ENCODE data around the gene FADS3.

Gene FADS3

DNA sequence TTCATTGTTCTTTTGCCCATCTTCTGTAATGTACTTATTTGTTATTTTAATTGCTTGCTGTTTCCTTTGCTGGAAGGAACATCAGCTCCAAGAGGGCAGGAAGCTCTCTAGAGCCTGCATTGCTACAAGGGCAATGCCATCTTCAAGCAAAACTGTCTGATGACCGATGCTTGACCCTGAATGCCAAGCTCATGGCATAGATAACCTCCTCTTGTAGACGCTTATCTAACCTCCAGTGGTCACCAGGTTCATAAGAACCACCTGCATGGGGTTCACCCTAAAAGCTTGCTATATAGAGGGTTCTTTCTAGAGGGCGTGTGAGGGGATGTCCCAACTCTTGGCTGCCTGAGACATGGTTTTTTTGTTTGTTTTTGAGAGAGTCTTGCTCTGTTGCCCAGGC is 16.5 kb downstream of the FADS3 start:
- DNase-seq, result no peak

DNA sequence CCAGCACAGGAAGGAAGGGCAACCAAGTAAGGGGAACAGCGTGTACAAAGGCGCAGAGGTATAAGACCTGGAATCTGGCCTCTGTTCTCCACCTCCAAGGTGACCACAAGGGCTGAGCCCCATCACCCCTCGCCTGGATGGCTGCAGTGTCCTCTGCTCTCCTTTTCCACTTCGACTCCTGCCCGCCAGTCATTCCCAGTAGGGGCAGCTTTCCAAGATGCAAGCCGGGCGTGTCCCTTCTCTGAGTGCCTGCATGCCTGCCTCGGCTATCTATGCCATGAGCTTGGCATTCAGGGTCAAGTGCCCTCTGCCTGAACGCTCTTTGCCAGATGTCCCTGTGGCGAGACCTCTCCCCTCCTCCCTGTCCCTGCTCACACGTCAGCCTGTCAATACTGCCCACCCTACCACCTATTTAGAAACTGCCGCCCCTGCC is 17.0 kb downstream of the FADS3 start:
- no peak for DNase-seq

DNA sequence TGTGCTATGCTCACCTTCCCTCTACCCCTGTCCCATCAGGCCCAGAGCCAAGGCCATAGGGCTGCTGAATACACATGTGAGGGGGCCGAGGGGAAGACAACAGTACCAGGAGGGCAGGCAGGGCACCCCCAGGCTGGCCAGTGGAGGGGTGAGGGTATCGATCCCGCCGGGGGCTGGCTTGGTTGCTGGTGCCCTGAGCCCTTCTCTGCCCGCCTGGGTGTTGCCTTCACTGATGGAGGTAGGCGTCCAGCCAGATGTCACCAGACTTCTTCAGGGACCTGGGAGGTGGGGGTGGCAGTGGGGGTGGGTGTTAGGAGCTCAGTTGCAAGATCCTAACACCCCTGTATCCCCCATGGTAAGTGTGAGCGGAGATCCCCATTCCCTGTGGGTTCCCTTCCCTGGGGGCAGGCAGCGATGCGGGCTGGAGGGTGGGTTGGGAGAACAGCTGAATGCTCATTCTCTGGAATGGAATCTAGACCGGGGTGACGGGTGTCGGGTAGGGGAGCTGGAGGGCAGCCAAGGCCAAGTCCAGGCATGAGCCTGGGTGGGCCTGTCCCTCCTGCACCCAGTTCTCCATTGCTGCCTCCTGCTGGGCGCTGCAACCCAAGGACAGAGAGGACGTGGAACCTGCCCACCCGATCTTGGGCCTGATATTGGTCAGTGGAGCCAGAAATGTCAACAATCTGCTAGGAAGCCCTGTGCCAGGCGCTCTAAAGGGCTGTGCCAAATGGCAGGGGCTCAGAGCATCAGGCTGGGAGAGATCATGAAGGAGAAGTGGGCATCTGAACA is 17.6 kb downstream of the FADS3 start:
- DNase-seq, result no peak

DNA sequence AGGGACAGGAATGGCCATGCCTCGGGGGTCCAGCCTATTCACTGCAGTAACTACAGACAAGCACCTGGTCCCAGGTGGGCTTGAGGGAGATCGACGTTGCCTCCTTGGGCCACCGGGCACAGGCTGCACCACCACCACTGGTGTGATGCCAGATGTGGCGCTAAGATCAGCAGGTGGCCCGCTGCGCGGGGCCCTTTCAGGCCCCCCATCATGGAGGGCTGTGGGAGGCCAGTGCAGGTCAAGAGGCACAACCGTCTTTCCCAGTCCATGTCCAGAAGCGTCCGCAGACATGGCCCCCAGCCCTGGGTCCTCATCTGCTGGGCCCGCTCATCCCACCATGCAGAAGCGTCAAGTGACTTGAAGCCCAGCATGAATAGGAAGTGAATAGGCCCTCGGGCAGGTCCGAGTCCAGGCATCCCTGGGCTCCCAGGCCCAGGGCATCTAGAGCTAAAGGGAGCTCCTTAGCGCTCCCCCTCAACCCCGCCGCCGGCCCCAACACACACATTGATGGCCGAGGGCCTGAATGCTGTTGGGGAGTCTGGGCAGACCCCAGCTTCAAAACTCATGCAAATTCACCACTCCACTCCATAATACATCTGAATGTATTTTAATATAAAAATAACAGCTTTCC is 18.3 kb downstream of the FADS3 start:
- DNase-seq, result no peak

DNA sequence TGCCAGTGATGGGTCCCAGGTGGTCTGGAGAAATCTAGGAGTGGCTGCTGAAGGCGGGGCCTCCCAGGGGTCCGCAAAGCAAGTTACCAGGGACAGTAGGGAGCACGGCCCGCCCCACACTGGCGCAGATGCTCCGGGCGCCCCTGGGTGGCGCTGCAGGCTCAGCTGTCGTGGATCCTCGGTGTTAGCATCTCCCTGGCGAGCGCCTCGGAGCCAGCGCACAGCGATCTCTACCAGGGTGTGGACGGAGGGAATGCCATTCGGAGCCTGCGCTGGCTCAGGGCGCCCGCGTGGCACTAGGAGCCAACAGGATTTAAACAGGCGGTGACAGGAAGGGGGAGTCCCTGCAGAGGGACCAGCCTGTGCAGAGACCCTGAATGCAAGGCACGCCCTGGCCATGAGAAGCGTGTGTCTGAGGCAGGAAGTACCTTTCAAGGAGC is 20.2 kb downstream of the FADS3 start:
- peak; percentile 66 for DNase-seq

DNA sequence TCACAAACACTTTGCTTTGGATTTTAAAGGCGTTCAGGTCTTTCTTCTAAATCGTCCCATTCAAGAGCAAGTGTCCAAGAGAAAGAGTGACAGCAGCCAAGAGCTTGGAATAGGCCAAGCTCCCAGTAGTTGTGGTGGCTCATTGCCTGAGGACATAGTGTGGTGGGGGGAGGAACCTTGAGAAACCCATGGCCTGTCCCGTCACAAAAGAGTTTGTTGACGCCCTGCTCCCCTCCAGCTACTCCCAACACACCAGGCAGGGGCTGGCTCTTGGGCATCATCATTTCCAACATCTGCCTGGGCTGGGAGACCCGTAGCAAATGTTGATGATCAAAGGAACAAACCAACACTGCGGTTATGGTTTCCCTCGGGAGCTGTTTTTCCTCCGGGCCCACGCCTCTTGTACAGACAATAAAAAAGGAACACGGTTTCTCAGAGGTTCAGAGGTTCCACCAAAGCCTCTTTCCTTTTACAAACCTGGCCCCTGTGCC is 20.8 kb downstream of the FADS3 start:
- no peak for DNase-seq

DNA sequence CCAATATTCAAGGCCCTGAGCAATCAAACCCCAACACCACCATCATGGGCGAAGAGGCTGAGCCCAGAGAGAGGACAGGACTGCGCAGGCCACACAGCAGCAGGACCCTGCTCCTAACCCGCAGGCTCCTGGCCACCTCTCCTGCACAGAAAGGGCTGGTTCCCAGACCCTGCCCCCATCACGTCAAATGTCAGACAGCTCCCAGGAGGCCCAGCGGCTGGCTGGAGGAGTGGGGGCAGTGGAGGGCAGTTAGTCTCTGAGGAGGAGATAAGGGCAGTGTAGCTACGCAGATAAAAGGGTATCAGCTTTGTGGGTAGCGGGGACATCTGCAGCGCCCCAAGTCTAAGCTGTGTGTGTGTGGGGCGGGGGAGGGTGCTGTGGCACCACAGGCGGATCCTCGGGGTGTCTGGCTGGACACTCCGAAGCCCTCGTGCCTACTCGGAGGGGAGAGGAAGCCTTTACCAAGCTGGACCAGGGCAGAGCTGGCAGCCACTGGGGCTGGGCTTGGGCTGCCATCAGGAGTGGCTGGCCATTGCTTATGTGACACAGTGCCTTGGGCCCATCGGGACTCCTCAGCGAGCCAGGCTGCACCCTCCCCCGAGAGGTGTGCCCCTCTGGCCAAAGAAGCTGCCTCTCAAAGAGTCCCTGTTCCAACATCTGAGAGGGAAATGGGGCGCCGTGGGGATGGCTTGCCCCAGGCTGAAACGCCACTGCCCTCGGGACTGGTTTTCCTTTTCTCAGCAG is 21.5 kb downstream of the FADS3 start:
- DNase-seq, result no peak

DNA sequence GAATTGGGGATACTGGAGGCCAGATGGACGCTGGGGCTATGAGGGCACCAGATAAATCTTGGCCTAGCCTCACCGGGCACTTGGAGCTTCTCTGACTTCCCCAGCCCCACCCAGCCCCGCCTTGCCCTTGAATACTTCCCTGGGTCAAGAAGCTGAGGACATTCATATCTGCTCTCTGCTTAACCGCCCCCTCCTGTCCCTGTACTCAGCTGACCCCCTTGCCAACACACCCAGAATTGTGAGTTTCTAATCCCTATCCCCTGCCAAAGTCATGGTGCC is 22.0 kb downstream of the FADS3 start:
- DNase-seq, result no peak

DNA sequence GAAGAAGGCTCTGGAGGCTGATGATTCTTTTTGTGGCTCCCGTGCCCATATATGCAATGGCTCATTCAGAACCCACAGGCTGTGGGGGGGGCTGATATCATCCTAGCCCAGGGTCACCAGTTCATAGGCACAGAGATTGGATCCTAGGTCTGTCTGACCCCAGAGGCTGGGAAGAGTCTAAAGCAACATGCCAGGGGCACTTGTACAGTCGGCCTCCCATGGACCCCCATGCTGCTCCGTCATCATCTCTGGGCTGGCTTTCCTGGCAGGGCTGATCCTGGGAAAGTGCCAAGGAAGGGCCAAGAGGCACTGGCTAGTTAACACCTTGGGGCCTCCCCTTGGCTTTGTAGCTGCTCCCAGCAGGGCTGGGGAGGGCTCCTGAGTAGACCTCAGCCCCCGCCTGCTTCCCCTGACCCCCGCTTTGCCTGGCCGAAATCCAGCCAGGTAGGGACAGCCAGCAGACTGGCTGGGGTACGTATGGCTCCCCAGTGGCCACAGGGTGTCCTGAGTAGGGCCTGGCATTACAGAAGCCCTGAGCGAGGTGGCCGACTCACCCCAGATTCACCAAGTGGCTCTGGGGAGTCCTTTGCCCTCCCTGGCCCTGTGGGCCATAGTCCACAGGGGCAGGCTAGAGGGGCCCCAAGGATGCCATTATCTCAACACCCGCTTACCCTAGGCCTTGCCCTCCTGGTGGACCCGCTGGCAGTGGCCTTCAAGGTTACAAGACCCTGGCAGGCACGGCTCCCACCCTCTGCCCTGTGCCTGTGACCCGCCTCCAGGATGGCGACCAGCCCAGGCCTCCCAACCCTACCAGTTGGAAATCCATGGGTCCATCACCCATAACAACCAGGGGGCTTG is 22.5 kb downstream of the FADS3 start:
- DNase-seq, result no peak

DNA sequence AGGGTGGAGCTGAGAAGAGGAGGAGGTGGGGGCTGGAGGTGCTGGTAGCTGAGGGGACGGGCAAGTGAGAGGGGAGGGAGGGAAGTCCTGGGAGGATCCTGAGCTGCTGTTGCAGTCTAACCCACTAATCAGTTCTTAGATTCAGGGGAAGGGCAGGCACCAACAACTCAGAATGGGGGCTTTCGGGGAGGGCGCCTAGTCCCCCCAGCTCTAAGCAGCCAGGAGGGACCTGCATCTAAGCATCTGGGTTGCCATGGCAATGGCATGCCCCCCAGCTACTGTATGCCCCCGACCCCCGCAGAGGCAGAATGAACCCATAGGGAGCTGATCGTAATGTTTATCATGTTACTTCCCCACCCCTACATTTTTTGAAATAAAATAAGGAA is 24.4 kb downstream of the FADS3 start:
- no peak for DNase-seq

DNA sequence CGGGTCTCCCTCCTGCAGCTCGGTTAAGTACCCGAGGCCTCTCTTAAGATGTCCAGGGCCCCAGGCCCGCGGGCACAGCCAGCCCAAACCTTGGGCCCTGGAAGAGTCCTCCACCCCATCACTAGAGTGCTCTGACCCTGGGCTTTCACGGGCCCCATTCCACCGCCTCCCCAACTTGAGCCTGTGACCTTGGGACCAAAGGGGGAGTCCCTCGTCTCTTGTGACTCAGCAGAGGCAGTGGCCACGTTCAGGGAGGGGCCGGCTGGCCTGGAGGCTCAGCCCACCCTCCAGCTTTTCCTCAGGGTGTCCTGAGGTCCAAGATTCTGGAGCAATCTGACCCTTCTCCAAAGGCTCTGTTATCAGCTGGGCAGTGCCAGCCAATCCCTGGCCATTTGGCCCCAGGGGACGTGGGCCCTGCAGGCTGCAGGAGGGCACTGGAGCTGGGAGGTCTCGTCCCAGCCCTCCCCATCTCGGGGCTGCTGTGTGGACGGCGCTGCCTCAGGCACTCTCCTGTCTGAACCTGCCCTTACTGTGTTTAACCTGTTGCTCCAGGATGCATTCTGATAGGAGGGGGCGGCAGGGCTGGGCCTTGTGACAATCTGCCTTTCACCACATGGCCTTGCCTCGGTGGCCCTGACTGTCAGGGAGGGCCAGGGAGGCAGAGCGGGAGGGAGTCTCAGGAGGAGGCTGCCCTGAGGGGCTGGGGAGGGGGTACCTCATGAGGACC is 25.0 kb downstream of the FADS3 start:
- no peak for DNase-seq

DNA sequence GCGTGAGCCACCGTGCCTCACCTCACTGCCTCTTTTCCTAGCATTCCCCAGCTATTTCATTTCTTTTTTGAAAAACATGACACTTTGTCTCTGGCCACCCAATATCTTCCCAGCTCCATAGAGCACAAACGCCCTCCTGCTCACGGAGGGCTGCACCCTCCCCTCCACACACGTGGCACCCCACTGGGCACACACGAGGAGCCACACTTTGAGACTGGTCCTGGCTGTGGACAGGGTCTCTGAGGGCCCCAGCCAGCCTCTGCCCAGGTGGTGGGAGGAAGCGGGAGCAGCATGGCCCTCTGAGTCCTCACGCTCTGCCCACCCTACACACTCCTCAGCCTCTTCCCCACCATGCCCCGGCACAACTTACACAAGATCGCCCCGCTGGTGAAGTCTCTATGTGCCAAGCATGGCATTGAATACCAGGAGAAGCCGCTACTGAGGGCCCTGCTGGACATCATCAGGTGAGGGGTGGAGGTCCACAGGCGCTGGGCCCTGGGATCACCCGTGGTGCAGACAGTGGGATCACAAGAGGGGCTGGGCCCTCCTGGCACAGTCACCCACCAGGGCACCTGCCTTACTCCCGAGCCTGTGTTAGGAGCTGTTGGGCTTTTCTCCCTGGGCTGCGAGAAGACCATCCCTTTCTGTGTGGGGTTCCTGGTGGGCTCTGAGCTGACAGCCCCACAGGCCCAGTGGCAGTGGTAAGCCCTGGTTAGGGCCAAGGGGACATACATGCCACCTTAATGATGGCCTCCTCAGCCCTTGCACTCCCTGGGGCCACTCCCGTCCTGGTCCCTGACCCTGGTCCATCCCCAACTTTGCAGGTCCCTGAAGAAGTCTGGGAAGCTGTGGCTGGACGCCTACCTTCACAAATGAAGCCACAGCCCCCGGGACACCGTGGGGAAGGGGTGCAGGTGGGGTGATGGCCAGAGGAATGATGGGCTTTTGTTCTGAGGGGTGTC is 26.2 kb downstream of the FADS3 start:
- DNase-seq, result no peak

DNA sequence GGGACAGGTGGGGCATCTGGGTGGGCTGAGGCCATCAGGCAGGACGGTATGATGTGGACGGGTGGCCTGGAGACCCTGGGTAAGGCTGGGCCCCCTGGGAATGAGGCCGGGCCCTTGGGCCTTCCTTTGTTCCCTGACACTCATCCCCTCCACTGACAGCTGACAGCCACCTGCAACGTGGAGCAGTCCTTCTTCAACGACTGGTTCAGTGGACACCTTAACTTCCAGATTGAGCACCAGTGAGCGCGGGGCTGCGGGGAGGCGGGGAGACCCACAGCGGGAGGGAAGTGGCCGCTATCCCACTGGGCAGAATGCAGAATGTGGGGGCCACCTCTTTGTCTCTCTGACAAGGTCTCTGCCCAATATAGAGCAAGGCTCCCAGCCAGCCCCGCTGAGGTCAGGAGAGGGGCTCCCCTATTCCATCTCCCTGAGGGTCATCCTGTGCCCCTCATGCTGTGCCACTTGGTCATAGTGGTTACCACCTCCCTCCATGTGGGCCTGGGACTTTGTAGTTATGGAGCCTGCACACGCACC is 27.7 kb downstream of the FADS3 start:
- DNase-seq, result no peak

DNA sequence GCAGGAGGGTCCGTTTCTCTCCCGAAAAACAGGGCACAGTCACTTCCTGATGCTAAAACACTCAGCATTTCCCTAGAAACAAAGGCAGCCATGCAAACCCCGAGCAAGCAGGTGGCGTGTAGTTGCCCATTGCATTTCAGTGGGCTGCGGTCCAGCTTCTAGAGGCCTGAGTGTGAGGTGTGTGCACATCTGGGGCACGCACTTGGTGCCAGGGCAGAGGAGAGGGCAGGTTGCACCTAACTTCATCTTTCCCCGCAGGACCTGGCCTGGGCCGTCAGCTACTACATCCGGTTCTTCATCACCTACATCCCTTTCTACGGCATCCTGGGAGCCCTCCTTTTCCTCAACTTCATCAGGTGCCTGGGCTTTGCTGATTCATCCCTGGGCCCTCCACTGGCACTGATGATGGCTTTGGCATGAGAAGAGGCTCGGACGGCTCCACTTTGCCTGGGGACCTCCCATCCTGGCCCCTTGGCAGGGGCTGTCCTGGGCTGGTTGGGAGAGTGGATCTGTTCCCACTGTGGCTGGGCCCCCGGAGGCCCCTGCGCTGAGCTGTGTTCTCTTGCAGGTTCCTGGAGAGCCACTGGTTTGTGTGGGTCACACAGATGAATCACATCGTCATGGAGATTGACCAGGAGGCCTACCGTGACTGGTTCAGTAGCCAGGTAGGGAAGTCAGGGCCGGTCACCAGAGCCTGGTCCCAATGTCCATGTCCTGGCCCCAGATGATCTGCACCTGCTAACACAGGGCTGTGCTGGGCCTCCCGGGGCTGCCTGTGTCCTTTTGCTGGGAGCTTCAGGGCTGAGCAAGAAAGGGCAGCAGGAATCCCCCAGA is 28.4 kb downstream of the FADS3 start:
- no peak for DNase-seq

DNA sequence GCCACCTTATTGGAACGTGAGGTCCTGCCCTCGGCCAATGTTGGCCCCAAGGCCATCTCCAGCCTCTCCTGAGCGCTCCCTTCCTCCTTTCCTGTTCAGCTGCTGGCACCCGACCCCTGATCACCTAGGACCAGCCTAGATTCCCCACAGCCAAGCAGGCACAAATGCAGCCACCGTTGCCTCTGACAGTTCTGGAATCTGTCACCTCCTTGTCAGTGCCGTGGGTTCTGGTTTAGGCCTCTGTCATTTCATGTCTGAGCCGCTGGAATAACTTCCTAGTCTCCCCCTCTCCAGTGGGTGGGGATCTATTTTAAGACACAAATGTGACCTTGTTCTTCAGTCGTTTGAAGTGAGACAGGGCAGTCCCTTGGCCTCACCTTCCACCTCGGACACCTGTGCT is 29.7 kb downstream of the FADS3 start:
- DNase-seq, result no peak

DNA sequence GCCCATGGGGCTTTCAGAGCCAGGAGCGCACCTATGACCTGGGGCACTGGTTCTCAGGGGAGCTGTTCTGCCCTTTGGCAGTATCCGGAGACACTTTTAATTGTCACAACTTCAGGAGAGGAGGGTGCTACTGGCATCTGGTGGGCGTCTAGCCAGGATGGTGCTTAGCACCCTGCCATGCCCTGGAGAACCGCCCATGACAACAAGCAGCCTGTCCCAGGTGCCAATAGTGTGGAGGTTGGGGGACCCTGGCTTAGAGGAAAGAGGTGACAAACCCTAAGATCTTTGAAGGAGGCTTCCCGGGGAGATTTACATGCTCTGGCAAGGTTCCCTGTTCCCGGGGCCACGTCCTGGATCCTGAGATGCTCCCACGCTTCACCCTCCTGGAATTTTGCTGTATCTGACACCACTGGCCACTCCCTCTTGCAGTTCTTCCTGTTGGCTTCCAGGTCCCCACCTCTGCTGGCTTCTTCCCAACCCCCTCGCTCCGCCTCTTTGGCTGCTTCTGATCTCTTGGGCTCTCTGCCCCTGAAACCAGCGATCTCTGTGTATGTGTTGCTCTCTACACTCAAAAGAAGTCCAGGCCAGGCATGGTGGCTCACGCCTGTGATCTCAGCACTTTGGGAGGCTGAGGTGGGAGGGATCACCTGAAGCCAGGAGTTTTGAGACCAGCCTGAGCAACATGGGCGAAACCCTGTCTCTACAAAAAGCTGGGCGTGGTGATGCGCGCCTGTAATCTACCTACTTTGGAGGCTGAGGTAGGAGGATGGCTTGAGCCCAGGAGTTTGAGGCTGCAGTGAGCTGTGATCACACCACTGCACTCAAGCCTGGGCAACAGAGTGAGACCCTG is 31.1 kb downstream of the FADS3 start:
- DNase-seq, result no peak

DNA sequence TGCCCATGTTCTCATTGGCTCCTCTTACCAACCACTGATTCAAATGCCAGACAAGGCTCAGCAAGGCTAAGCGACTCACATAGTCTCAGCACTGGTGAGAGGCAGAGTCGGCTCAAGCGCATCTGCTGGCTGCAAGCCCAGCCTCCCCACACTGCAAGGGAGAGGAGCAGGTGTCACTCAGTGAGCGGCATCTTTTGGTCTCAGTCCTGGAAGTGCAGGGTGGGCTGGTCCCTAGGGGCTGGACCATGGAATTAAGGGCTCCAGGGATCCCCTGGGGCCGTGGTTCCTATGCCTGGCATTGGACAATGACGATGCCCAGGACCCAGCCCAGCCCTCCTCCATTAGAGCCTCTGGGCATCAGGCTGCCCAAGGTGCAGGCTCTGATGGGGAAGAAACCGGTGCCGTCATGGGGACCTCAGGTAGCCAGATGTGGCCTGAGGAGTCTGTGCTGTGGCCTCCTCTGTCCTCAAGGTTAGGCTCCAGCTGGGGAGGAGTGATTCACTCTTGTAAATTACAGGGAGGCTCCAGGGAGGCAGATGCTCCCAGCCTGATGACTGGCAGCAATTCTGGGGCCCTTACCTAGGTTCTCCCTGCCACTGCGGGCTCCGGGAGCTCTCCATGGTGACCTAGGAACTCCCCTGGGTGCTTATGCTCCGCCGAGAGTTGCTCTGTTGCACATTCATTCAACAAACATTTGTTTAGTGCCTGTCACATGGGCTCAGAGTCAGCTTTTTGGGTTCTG is 35.2 kb downstream of the FADS3 start:
- DNase-seq, result no peak
